ENCODE results near the gene SDR39U1. TPM values are rescaled to one million over a fixed set of nuclear protein-coding genes. Genes with fewer than 3 reads are reported as not detected.

The SDR39U1 gene
- polyA plus RNA-seq, 1 donor from 2014 or later = 142 TPM

DNA sequence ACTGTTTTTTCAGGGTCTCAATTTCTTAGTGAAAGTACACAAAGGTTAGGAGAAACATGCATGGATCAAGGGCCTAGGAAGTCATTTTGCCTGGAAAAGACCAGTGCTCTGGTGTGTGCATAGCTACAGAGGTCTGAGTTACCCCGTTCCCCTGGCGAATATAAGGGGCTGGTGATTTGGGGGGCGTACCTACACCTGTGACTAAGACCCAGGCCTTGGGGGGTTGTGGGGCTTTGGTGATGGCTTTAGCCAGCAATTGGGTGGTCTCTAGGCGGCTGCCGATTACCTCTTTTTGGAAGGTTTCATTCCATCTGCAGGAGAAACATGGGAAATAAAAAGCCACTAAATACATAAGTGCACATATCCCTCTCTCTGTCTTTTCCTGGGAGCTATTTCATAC is 1.1 kb downstream of the SDR39U1 start:
- Histone ChIP-seq H4K20me1 (ENCODE audit: insufficient read depth) (no peaks in the 10 kb centered on the region), H3K4me2 (ENCODE audit: low read length) (peak overlapping the region; percentile 65), H2AFZ (ENCODE audit: low read depth, low read length) (no peak overlapping the region), H3K27ac (ENCODE audit: low read length) (peak overlapping the region; percentile 96), H3K27me3 (ENCODE audit: insufficient read depth, low read depth, low read length) (no peaks in the 10 kb centered on the region), H3K9me3 (ENCODE audit: low read length) (no peaks in the 10 kb centered on the region), H3K9me2 (ENCODE audit: insufficient read depth, low read length) (no peaks in the 10 kb centered on the region), H3F3A (ENCODE audit: insufficient read depth, low read length, poor library complexity, severe bottlenecking) (no peaks in the 10 kb centered on the region), H3K36me3 (ENCODE audit: insufficient read depth, low read length) (peaks cover 5% of the 10 kb centered on the region), H3K9ac (ENCODE audit: low read length) (peak overlapping the region; percentile 93), H3K4me3 (ENCODE audit: low read length) (peak overlapping the region; percentile 70), H3K79me2 (replicated peaks; ENCODE audit: insufficient read depth, low read length) (peaks cover 6% of the 10 kb centered on the region)
- TF ChIP-seq EZH2 (IDR thresholded peaks at IDR 0.05; ENCODE audit: borderline replicate concordance, insufficient read depth, low read length, poor library complexity, severe bottlenecking) (no peak), EP300 (conservative IDR thresholded peaks at IDR 0.05; ENCODE audit: poor library complexity, severe bottlenecking) (no peak), SMC3 (conservative IDR thresholded peaks at IDR 0.05; ENCODE audit: poor library complexity) (no peak)
- TF ChIP-seq, protein P1, sequence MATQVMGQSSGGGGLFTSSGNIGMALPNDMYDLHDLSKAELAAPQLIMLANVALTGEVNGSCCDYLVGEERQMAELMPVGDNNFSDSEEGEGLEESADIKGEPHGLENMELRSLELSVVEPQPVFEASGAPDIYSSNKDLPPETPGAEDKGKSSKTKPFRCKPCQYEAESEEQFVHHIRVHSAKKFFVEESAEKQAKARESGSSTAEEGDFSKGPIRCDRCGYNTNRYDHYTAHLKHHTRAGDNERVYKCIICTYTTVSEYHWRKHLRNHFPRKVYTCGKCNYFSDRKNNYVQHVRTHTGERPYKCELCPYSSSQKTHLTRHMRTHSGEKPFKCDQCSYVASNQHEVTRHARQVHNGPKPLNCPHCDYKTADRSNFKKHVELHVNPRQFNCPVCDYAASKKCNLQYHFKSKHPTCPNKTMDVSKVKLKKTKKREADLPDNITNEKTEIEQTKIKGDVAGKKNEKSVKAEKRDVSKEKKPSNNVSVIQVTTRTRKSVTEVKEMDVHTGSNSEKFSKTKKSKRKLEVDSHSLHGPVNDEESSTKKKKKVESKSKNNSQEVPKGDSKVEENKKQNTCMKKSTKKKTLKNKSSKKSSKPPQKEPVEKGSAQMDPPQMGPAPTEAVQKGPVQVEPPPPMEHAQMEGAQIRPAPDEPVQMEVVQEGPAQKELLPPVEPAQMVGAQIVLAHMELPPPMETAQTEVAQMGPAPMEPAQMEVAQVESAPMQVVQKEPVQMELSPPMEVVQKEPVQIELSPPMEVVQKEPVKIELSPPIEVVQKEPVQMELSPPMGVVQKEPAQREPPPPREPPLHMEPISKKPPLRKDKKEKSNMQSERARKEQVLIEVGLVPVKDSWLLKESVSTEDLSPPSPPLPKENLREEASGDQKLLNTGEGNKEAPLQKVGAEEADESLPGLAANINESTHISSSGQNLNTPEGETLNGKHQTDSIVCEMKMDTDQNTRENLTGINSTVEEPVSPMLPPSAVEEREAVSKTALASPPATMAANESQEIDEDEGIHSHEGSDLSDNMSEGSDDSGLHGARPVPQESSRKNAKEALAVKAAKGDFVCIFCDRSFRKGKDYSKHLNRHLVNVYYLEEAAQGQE (IDR thresholded peaks at IDR 0.05; ENCODE audit: borderline replicate concordance) = no peak

DNA sequence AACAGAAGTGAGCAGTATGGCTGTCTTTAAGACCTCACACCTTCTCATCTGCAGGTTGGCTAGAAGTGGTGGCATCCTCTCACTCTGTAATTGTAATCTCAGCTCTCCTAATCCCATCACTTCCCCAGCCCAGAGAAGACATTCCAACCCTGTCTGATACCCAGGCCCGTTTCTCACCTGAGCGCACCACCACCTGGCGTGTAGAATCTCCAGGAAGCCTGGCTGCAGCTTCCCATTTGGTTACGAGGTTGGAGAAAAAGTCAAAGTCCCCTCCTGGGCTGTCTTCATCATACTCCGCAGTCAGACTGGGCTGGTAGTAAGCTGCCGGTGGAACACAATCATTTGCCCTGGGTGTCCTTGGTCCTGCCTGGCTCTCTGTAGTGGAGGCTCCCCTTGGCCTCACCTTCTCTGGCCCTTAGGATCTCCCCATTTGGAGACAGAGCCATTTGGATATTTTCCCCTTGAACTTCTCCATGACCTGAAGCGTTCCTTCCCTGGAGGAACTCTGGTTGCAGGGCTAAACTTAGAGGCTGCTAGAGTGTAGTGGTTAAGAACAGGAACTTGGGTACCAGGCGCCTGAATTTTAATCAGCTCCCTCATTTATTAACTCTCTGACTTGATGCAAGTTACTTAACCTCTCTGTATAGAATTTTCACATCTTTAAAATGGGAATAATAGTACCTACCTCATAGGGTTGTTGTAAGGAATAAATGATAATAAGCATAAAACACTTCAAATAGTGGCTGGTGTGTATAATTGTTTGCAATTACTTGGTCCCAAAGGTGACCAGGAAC is 1.8 kb downstream of the SDR39U1 start:
- Histone ChIP-seq H3K27ac (ENCODE audit: low read length) (no peak overlapping the region), H3K4me2 (ENCODE audit: low read length) (peak overlapping the region; percentile 65), H3K36me3 (ENCODE audit: insufficient read depth, low read length) (peaks cover 5% of the 10 kb centered on the region), H3K9me2 (ENCODE audit: insufficient read depth, low read length) (no peaks in the 10 kb centered on the region), H3K9ac (ENCODE audit: low read length) (no peak overlapping the region), H2AFZ (ENCODE audit: low read depth, low read length) (no peak overlapping the region), H3K9me3 (ENCODE audit: low read length) (no peaks in the 10 kb centered on the region), H4K20me1 (ENCODE audit: insufficient read depth) (no peaks in the 10 kb centered on the region), H3K27me3 (ENCODE audit: insufficient read depth, low read depth, low read length) (no peaks in the 10 kb centered on the region), H3K79me2 (replicated peaks; ENCODE audit: insufficient read depth, low read length) (peaks cover 6% of the 10 kb centered on the region), H3F3A (ENCODE audit: insufficient read depth, low read length, poor library complexity, severe bottlenecking) (no peaks in the 10 kb centered on the region), H3K4me3 (ENCODE audit: low read length) (peak overlapping the region; percentile 70)
- no peak for TF ChIP-seq MXI1 (conservative IDR thresholded peaks at IDR 0.05; ENCODE audit: poor library complexity, severe bottlenecking)
- TF ChIP-seq TAF1 (IDR thresholded peaks at IDR 0.05; ENCODE audit: low read depth) = no peak
- TF ChIP-seq RAD21 (conservative IDR thresholded peaks at IDR 0.05) = no peak
- no peak for TF ChIP-seq SMC3 (conservative IDR thresholded peaks at IDR 0.05; ENCODE audit: poor library complexity)
- TF ChIP-seq, protein P2, sequence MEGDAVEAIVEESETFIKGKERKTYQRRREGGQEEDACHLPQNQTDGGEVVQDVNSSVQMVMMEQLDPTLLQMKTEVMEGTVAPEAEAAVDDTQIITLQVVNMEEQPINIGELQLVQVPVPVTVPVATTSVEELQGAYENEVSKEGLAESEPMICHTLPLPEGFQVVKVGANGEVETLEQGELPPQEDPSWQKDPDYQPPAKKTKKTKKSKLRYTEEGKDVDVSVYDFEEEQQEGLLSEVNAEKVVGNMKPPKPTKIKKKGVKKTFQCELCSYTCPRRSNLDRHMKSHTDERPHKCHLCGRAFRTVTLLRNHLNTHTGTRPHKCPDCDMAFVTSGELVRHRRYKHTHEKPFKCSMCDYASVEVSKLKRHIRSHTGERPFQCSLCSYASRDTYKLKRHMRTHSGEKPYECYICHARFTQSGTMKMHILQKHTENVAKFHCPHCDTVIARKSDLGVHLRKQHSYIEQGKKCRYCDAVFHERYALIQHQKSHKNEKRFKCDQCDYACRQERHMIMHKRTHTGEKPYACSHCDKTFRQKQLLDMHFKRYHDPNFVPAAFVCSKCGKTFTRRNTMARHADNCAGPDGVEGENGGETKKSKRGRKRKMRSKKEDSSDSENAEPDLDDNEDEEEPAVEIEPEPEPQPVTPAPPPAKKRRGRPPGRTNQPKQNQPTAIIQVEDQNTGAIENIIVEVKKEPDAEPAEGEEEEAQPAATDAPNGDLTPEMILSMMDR (IDR thresholded peaks at IDR 0.05; ENCODE audit: poor library complexity, severe bottlenecking) = no peak
- TF ChIP-seq POLR2AphosphoS5 (IDR thresholded peaks at IDR 0.05) = no peak
- TF ChIP-seq EZH2 (IDR thresholded peaks at IDR 0.05; ENCODE audit: borderline replicate concordance, insufficient read depth, low read length, poor library complexity, severe bottlenecking) = no peak

Measured in neural cell (in vitro differentiated cells).